Activated CD8-positive, alpha-beta memory T cell treated with anti-CD3 and anti-CD28 coated beads, Interleukin-2, amount 50 U/mL, for 48 hours (primary cell): ENCODE measurements around the gene KLF17.

Experiments used
- DNase-seq: peaks from one replicate; pipeline ENCODE4 v3.0.0-alpha.2; 2020

The KLF17 gene

GRCh38 chr1:44157903-44158302 lies 39.3 kb downstream of the KLF17 start:
- DNase-seq: no peak

DNA sequence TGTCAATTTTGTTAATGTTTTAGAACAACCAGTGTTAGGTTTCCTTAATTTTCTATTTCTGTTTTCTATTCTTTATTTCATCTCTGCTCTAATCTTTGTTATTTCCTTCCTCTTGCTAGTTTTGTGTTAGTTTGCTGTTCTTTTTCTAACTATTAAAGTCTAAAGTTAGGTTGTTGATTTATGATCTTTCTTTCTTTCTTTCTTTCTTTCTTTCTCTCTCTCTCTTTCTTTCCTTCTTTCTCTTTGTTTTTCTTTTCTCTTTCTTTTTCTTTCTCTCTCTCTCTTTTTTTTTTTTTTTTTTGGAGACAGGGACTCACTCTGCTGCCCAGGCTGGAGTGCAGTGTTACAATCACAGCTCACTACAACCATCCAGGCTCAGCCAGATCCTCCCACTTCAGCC lies 40.2 kb downstream of the KLF17 start:
- DNase-seq: no peak

DNA sequence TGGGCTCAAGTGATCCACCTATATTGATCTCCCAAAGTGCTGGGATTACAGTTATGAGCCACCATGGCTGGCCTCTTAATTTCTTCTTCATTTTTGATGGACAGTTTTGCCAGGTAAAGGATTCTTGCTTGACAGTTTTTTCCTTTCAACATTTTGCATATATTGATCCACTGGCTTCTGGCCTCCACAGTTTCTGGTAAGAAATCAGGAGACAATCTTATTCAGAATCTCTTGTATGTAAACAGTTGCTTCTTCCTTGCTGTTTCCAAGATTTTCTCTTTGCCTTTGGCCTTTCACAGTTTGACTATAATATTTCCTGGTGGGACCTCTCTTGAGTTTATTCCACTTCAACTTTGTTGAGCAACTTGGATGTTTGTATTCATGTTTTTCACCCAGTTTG lies 42.9 kb downstream of the KLF17 start:
- DNase-seq: no peak

GRCh38 chr1:44168520-44169098 lies 50.0 kb downstream of the KLF17 start:
- DNase-seq: no peak

- DNase-seq: no peak
Observed at GRCh38 chr1:44170281-44170823, 51.7 kb downstream of the KLF17 start.

DNA sequence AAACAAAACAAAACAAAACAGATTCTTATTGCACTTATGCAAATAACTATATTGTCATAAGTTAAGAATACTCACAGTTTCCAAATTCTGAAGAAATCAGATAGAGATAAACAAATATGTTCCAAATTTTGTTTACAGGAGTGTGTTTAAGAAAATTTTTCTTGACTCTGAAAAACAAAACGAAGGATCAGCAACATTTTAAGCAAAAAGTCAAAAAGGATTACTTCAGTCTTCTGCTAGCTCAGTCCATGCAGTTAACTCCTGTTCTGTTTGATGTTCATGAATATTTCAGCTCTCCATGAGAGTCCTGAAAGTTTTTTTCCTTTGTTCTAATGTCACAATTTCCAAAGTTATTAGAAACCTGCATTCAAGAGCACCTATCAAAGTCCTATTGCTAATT lies 56.0 kb downstream of the KLF17 start:
- no peak for DNase-seq
